K562 (cell line): ENCODE data around the gene NIPA2.

Source experiments
- HDAC2 ChIP-seq: fragments of 450-650 bp; IDR thresholded peaks from 2 replicates; pipeline ENCODE4 v1.6.1; 2016; ENCODE audit warnings: mild to moderate bottlenecking
- MAFF ChIP-seq: IDR thresholded peaks from 2 replicates; pipeline ENCODE4 v1.6.1; 2012; ENCODE audit warnings: low read length, improper control_type of control experiment
- POLR3G ChIP-seq: IDR thresholded peaks from 2 replicates; pipeline ENCODE4 v1.6.1; 2011; ENCODE audit not compliant: insufficient read length, insufficient replicate concordance; ENCODE audit errors: extremely low read depth
- TCF7L2 ChIP-seq: fragments of 150-350 bp; IDR thresholded peaks from 2 replicates; pipeline ENCODE4 v1.6.1; 2016; ENCODE audit warnings: low read depth, mild to moderate bottlenecking, low read length, moderate library complexity
- ZNF79 ChIP-seq: fragments of 250-450 bp; sonication (Bioruptor Pico); IDR thresholded peaks from 2 replicates; pipeline ENCODE4 v1.4.0; 2020; ENCODE audit warnings: low read depth, mild to moderate bottlenecking, moderate library complexity
- TF ChIP-seq, protein P1 (sequence below): sonication (generic); formaldehyde crosslinking; IDR thresholded peaks from 2 replicates; pipeline ENCODE4 v1.8.0; 2023; ENCODE audit warnings: mild to moderate bottlenecking, missing genetic modification reagents
- TF ChIP-seq, protein P2 (sequence below): sonication (generic); formaldehyde crosslinking; IDR thresholded peaks from 2 replicates; pipeline ENCODE4 v1.4.0; 2020; ENCODE audit warnings: mild to moderate bottlenecking, missing genetic modification reagents

GRCh38 chr15:22844421-22845288, 6.2 kb downstream of the NIPA2 start:
- TF ChIP-seq POLR3G (no peak), MAFF (no peak), HDAC2 (no peak), ZNF79 (CRISPR knock-in tag) (no peak), TCF7L2 (no peak)
- TF ChIP-seq, protein P1, sequence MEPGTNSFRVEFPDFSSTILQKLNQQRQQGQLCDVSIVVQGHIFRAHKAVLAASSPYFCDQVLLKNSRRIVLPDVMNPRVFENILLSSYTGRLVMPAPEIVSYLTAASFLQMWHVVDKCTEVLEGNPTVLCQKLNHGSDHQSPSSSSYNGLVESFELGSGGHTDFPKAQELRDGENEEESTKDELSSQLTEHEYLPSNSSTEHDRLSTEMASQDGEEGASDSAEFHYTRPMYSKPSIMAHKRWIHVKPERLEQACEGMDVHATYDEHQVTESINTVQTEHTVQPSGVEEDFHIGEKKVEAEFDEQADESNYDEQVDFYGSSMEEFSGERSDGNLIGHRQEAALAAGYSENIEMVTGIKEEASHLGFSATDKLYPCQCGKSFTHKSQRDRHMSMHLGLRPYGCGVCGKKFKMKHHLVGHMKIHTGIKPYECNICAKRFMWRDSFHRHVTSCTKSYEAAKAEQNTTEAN (CRISPR knock-in tag): no peak
- TF ChIP-seq, protein P2, sequence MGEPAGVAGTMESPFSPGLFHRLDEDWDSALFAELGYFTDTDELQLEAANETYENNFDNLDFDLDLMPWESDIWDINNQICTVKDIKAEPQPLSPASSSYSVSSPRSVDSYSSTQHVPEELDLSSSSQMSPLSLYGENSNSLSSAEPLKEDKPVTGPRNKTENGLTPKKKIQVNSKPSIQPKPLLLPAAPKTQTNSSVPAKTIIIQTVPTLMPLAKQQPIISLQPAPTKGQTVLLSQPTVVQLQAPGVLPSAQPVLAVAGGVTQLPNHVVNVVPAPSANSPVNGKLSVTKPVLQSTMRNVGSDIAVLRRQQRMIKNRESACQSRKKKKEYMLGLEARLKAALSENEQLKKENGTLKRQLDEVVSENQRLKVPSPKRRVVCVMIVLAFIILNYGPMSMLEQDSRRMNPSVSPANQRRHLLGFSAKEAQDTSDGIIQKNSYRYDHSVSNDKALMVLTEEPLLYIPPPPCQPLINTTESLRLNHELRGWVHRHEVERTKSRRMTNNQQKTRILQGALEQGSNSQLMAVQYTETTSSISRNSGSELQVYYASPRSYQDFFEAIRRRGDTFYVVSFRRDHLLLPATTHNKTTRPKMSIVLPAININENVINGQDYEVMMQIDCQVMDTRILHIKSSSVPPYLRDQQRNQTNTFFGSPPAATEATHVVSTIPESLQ (CRISPR knock-in tag): no peak
